Osteocyte (in vitro differentiated cells): ENCODE measurements around the gene MYOZ1. TPM values are rescaled to one million over a fixed set of nuclear protein-coding genes. Genes with fewer than 3 reads are reported as not detected.

Experiments
- DNase-seq: peaks from one replicate; pipeline ENCODE4 v3.0.0; 2021; ENCODE audit warnings: mixed read lengths; ENCODE audit not compliant: unreplicated experiment; ENCODE audit errors: extremely low spot score
- H3K27ac Mint-ChIP-seq: one replicate; pipeline ENCODE4 v1.8.0; 2021; ENCODE audit warnings: mild to moderate bottlenecking, mixed read lengths; ENCODE audit not compliant: unreplicated experiment
- H3K27me3 Mint-ChIP-seq: one replicate; pipeline ENCODE4 v1.8.0; 2021; ENCODE audit warnings: mixed read lengths; ENCODE audit not compliant: unreplicated experiment
- H3K36me3 Mint-ChIP-seq: one replicate; pipeline ENCODE4 v1.8.0; 2021; ENCODE audit warnings: mixed read lengths; ENCODE audit not compliant: unreplicated experiment
- H3K4me1 Mint-ChIP-seq: one replicate; pipeline ENCODE4 v1.8.0; 2021; ENCODE audit warnings: mixed read lengths; ENCODE audit not compliant: unreplicated experiment
- H3K4me3 Mint-ChIP-seq: one replicate; pipeline ENCODE4 v1.8.0; 2021; ENCODE audit warnings: mild to moderate bottlenecking, moderate library complexity, mixed read lengths; ENCODE audit not compliant: unreplicated experiment
- H3K9me3 Mint-ChIP-seq: one replicate; pipeline ENCODE4 v1.8.0; 2021; ENCODE audit warnings: mixed read lengths; ENCODE audit not compliant: unreplicated experiment
- total RNA-seq: library from RNA; stranded (reverse); gene quantifications from 2 replicates; pipeline ENCODE4 v1.2.1, GENCODE V29; 2021
- TF ChIP-seq, protein P1 (sequence below): fragments of 200-600 bp; sonication (generic); IDR thresholded peaks from 2 replicates; pipeline ENCODE4 v1.5.0; 2021; ENCODE audit warnings: antibody characterized with exemption, mild to moderate bottlenecking, moderate library complexity

MYOZ1 gene
- total RNA-seq, 1 donor from 2014 or later, result 0.59 TPM

DNA sequence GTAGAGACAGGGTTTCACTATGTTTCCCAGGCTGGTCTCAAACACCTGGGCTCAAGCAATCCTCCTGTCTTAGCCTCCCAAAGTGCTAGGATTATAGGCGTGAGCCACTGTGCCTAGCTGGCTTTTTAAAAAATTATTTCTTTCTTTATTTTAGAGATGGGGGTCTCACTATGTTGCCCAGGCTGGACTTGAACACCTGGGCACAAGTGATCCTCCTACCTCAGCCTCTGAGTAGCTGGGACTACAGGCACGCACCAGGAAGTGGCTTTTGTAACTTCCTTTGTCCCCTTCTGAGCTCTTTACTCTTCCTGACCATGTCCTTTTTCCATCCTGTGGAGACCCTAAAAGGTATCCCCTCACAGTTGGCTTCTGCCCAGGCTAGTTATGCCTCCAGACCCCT is 2.1 kb upstream of the MYOZ1 start:
- peaks cover 16% of the 10 kb centered on the region for H3K4me1 Mint-ChIP-seq
- no peaks in the 10 kb centered on the region for H3K9me3 Mint-ChIP-seq

DNA sequence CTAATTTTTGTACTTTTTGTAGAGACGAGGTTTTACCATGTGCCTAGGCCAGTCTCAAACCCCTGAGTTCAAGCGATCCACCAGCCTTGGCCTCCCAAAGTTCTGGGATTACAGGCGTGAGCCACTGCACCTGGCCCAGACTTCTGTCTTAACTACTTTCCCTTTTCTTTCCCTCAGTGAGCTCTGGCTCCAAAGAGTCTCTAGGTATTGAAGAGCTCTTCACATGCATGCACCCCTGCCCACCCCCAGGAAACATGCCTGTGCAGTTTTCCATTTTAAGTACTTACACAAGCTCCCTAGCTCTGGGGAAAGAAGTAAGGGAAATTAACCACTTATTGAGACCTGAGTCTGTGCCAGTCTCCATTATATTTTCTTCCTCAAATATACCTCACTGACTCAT is 2.0 kb downstream of the MYOZ1 start:
- Mint-ChIP-seq H3K4me3 (no peak overlapping the region), H3K27me3 (peaks cover 2% of the 10 kb centered on the region), H3K4me1 (peaks cover 12% of the 10 kb centered on the region), H3K27ac (no peak overlapping the region), H3K36me3 (no peaks in the 10 kb centered on the region), H3K9me3 (no peaks in the 10 kb centered on the region)
- TF ChIP-seq, protein P1, sequence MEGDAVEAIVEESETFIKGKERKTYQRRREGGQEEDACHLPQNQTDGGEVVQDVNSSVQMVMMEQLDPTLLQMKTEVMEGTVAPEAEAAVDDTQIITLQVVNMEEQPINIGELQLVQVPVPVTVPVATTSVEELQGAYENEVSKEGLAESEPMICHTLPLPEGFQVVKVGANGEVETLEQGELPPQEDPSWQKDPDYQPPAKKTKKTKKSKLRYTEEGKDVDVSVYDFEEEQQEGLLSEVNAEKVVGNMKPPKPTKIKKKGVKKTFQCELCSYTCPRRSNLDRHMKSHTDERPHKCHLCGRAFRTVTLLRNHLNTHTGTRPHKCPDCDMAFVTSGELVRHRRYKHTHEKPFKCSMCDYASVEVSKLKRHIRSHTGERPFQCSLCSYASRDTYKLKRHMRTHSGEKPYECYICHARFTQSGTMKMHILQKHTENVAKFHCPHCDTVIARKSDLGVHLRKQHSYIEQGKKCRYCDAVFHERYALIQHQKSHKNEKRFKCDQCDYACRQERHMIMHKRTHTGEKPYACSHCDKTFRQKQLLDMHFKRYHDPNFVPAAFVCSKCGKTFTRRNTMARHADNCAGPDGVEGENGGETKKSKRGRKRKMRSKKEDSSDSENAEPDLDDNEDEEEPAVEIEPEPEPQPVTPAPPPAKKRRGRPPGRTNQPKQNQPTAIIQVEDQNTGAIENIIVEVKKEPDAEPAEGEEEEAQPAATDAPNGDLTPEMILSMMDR, result no peak
- DNase-seq, result no peak

More for the DNA sequence above, 2.1 kb upstream of the MYOZ1 start:
- Mint-ChIP-seq H3K36me3 (no peaks in the 10 kb centered on the region), H3K27ac (no peak overlapping the region), H3K4me3 (no peak overlapping the region), H3K27me3 (no peaks in the 10 kb centered on the region)
- TF ChIP-seq, protein P1, result no peak
- DNase-seq, result no peak

DNA sequence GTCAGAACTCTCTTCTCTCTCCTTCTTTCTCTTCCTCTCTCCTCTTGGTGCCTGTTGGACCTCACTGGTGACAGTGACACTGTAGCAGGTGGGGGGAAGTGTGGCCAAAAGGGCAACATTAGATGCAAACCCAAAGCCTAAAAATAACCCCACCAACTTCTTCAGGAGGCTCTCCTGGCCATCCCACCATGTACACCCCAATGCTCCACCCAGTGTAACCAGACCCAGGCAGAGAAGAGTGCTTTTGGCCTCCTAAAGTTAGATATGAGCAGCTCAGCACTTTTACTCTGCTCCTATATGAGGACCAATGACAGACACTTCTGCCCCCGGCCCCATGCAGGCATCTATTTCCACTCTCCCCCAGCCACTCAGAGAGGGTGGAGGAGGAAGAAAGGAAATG is 5.5 kb downstream of the MYOZ1 start:
- H3K27me3 Mint-ChIP-seq, result peaks cover 2% of the 10 kb centered on the region
- no peak overlapping the region for H3K4me3 Mint-ChIP-seq
- no peaks in the 10 kb centered on the region for H3K9me3 Mint-ChIP-seq
- DNase-seq, result no peak
- H3K4me1 Mint-ChIP-seq, result no peaks in the 10 kb centered on the region
- TF ChIP-seq, protein P1, result no peak
- H3K36me3 Mint-ChIP-seq, result no peaks in the 10 kb centered on the region
- no peak overlapping the region for H3K27ac Mint-ChIP-seq

DNA sequence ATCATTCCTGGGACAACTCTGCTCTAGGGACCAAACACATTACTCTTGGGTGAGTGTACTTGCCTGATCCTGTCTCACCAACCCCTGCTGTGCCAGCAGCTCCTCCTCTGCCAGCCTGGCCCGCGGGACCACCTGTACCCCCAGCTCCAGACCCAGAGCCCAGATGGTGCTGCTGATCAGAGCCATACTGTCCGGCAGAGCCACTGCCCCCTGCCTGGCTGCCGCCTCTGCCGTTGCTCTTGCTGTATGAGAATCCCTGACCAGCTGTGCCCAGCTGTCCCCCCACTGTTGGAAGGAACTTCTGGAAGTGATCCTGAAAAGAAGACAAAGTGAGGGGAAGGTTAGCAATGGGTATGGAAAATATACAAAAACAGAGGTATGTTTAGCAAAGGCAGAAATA is 6.9 kb downstream of the MYOZ1 start:
- DNase-seq, result no peak
- Mint-ChIP-seq H3K9me3 (no peaks in the 10 kb centered on the region), H3K27ac (no peak overlapping the region), H3K4me3 (no peak overlapping the region), H3K27me3 (peaks cover 2% of the 10 kb centered on the region), H3K4me1 (no peaks in the 10 kb centered on the region), H3K36me3 (no peaks in the 10 kb centered on the region)
- TF ChIP-seq, protein P1, result no peak

DNA sequence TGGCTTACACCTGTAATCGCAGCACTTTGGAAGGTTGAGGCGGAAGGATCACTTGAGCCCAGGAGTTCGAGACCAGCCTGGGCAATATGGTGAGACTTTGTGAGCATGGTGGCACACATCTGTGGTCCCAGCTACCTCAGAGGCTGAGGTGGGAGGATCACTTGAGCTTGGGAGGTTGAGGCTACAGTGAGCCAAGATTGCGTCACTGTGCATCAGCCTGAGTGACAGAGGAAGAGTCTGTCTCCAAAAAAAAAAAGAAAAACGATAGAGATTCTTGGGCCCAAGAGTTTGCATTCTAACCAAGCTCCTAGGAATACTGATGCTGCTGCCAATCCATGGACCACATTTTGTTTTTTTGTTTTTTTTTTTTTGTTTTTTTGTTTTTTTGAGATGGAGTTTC is 12.1 kb downstream of the MYOZ1 start:
- TF ChIP-seq, protein P1, result no peak
- Mint-ChIP-seq H3K27ac (no peak overlapping the region), H3K4me1 (peaks cover 17% of the 10 kb centered on the region), H3K36me3 (no peaks in the 10 kb centered on the region), H3K9me3 (no peaks in the 10 kb centered on the region), H3K27me3 (no peaks in the 10 kb centered on the region), H3K4me3 (no peak overlapping the region)
- no peak for DNase-seq
